Endothelial cell of umbilical vein (primary cell): ENCODE measurements around the gene GRID2. TPM values are rescaled to one million over a fixed set of nuclear protein-coding genes. Genes with fewer than 3 reads are reported as not detected.

Experiments used
- BruUV-seq: library from RNA; stranded (reverse); fragments of 400-500 nt; replicated peaks from 2 replicates; lab custom pipeline; 2021; lab: Mats Ljungman, UMichigan
- CTCF ChIA-PET: fragments of 300-600, 350-600 bp; sonication (Branson Sonifier 250); formaldehyde crosslinking; loops from one replicate; lab custom pipeline; 2021; ENCODE audit warnings: antibody characterized with exemption, inconsistent platforms; lab: Charles Lee
- POLR2A ChIA-PET: fragments of 300-600, 350-600 bp; sonication (Branson Sonifier 250); formaldehyde crosslinking; loops from one replicate; lab custom pipeline; 2021; ENCODE audit warnings: antibody characterized with exemption, inconsistent platforms; lab: Charles Lee
- DNase-seq: peaks from one replicate; pipeline ENCODE4 v3.0.0-alpha.2; 2011; ENCODE audit warnings: low read depth, low spot score
- FAIRE-seq: peaks from 2 replicates; lab custom pipeline; 2011; peaks lifted over from hg19 to GRCh38; lab: Jason Lieb, UNC
- H2AFZ ChIP-seq: 2 replicates; pipeline ENCODE4 v1.6.0; 2012; ENCODE audit warnings: low read depth, low read length, control low read depth, inconsistent platforms
- H3K27ac ChIP-seq: 2 replicates; pipeline ENCODE4 v1.5.1; 2011; ENCODE audit warnings: low read depth, mild to moderate bottlenecking, control low read depth, low read length, moderate library complexity; ENCODE audit not compliant: insufficient read depth
- H3K27me3 ChIP-seq, 2 experiments: 2 replicates each; pipeline versions ENCODE4 v1.6.0 to v1.6.1; 2011; ENCODE audit warnings: low read length in 2 of 2, mixed read lengths in 1 of 2; ENCODE audit not compliant: control insufficient read depth in 2 of 2, insufficient read depth in 2 of 2
- H3K36me3 ChIP-seq, 2 experiments: 2 replicates in 1 of 2; 3 replicates in 1 of 2; pipeline ENCODE4 v1.5.1; 2011; ENCODE audit warnings: low read length in 2 of 2, mild to moderate bottlenecking in 1 of 2, moderate library complexity in 1 of 2; ENCODE audit not compliant: control insufficient read depth in 2 of 2, insufficient read depth in 2 of 2; ENCODE audit errors: extremely low read depth in 1 of 2
- H3K4me1 ChIP-seq: 3 replicates; pipeline ENCODE4 v1.5.1; 2011; ENCODE audit warnings: mild to moderate bottlenecking, low read length; ENCODE audit not compliant: control insufficient read depth, insufficient read depth; ENCODE audit errors: extremely low read depth
- H3K4me2 ChIP-seq: 2 replicates; pipeline ENCODE4 v1.6.1; 2011; ENCODE audit warnings: low read length, control low read depth, mixed read lengths; ENCODE audit not compliant: insufficient read depth
- H3K4me3 ChIP-seq, 3 experiments: fragments of 200-600 bp in 1 of 3; sonication (generic), shearing (Covaris generic) in 1 of 3; replicated peaks in 1 of 3; 2 replicates each; pipeline ENCODE4 v1.5.1; 2011 to 2016; ENCODE audit warnings: control low read depth in 3 of 3, low read length in 3 of 3, mild to moderate bottlenecking in 2 of 3, inconsistent platforms in 1 of 3, low read depth in 1 of 3, moderate library complexity in 1 of 3; ENCODE audit not compliant: insufficient read depth in 1 of 3
- H3K79me2 ChIP-seq: 2 replicates; pipeline ENCODE4 v1.6.0; 2012; ENCODE audit warnings: low read length, inconsistent platforms; ENCODE audit not compliant: control insufficient read depth, insufficient read depth
- H3K9ac ChIP-seq: replicated peaks from 2 replicates; pipeline ENCODE3; 2011; ENCODE audit warnings: low read length, control low read depth; ENCODE audit not compliant: insufficient read depth; ENCODE audit errors: extremely low read depth
- H3K9me1 ChIP-seq: replicated peaks from 3 replicates; pipeline ENCODE4 v1.6.0; 2011; ENCODE audit warnings: mild to moderate bottlenecking, low read length; ENCODE audit not compliant: control insufficient read depth, insufficient read depth; ENCODE audit errors: extremely low read depth
- H3K9me3 ChIP-seq: replicated peaks from 2 replicates; pipeline ENCODE4 v1.5.1; 2012; ENCODE audit warnings: low read length, inconsistent platforms; ENCODE audit not compliant: control insufficient read depth, insufficient read depth
- H4K20me1 ChIP-seq: replicated peaks from 2 replicates; pipeline ENCODE3; 2011; ENCODE audit warnings: mild to moderate bottlenecking, low read length; ENCODE audit not compliant: control insufficient read depth, insufficient read depth; ENCODE audit errors: extremely low read depth
- EZH2 ChIP-seq: IDR thresholded peaks from 2 replicates; pipeline ENCODE4 v1.6.1; 2012; ENCODE audit warnings: borderline replicate concordance, low read depth, mild to moderate bottlenecking, moderate library complexity, low read length, inconsistent platforms; ENCODE audit not compliant: severe bottlenecking
- GATA2 ChIP-seq: IDR thresholded peaks from 2 replicates; pipeline ENCODE4 v1.7.0; 2011; ENCODE audit warnings: low read depth, mild to moderate bottlenecking, moderate library complexity, mixed read lengths, low read length; ENCODE audit not compliant: insufficient read length, insufficient read depth
- JUN ChIP-seq: IDR thresholded peaks from 2 replicates; pipeline ENCODE4 v1.6.1; 2011; ENCODE audit warnings: borderline replicate concordance, low read depth; ENCODE audit not compliant: insufficient read length, insufficient read depth
- dilution Hi-C: fragments of 300-500 bp; cut with MboI; formaldehyde crosslinking; loops from one replicate; pipeline ENCODE4 v1.15.0; 2019; ENCODE audit warnings: low sequenced_read_pairs; ENCODE audit not compliant: extremely low pct_ligation_motif_present
- intact Hi-C: fragments of 100-400 bp; cut with micrococcal nuclease; formaldehyde crosslinking; loops from one replicate; pipeline ENCODE4 v1.10.0; 2022
- polyA plus RNA-seq, 4 experiments: library from polyadenylated mRNA; depleted of rRNA in 3 of 4; stranded (reverse) in 3 of 4; unstranded in 1 of 4; fragments of >200 nt; gene quantifications; 2 replicates each; pipeline versions ENCODE4 v1.2.1 to v1.2.3, GENCODE V29; 2011 to 2012; ENCODE audit warnings: missing spikeins in 1 of 4
- total RNA-seq: library from RNA; stranded (reverse); gene quantifications from 2 replicates; pipeline ENCODE4 v1.2.3, GENCODE V29; 2021
- TF ChIP-seq, protein P1 (sequence below): IDR thresholded peaks from 2 replicates; pipeline ENCODE4 v1.6.1; 2011; ENCODE audit not compliant: insufficient read depth, insufficient read length

GRID2 gene
- total and polyA plus RNA-seq, 2 donors (not counting 3 experiments of a cell fraction or from before 2014, with no cell fraction given) = not detected

GRCh38 chr4:93342738-93343137 is 1039.0 kb downstream of the GRID2 start:
- TF ChIP-seq GATA2 (no peak), JUN (no peak)
- H4K20me1 ChIP-seq = no peaks in the 10 kb centered on the region
- H3K4me1 ChIP-seq = no peaks in the 10 kb centered on the region
- no peak overlapping the region for H3K4me3 ChIP-seq
- no peak overlapping the region for H3K9ac ChIP-seq
- H3K27ac ChIP-seq = no peak overlapping the region
- H3K27me3 ChIP-seq = no peaks in the 10 kb centered on the region
- no peak overlapping the region for H3K4me2 ChIP-seq
- H3K36me3 ChIP-seq = no peaks in the 10 kb centered on the region
- H3K9me1 ChIP-seq = no peaks in the 10 kb centered on the region
- H3K9me3 ChIP-seq = no peaks in the 10 kb centered on the region
- FAIRE-seq (no peak), DNase-seq (no peak)
- ChIA-PET POLR2A (no interaction called here), CTCF (no interaction called here)
- H3K79me2 ChIP-seq = no peaks in the 10 kb centered on the region
- no peak overlapping the region for H2AFZ ChIP-seq
- no TSS peak for BruUV-seq
- dilution Hi-C loops = no loop called here
- intact Hi-C loops = no loop called here

- no peak overlapping the region for H3K4me2 ChIP-seq
- FAIRE-seq (no peak), DNase-seq (no peak)
- TF ChIP-seq EZH2 = no peak
- TF ChIP-seq, protein P1, sequence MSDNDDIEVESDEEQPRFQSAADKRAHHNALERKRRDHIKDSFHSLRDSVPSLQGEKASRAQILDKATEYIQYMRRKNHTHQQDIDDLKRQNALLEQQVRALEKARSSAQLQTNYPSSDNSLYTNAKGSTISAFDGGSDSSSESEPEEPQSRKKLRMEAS = no peak
- intact Hi-C loops (no loop called here), dilution Hi-C loops (no loop called here)
- H4K20me1 ChIP-seq = no peaks in the 10 kb centered on the region
- no peaks in the 10 kb centered on the region for H3K9me1 ChIP-seq
- no peak overlapping the region for H3K27ac ChIP-seq
- no peaks in the 10 kb centered on the region for H3K36me3 ChIP-seq
- H3K79me2 ChIP-seq = no peaks in the 10 kb centered on the region
- no TSS peak for BruUV-seq
- ChIA-PET CTCF (no interaction called here), POLR2A (no interaction called here)
- H3K9ac ChIP-seq = no peak overlapping the region
- H3K27me3 ChIP-seq = no peaks in the 10 kb centered on the region
- no peaks in the 10 kb centered on the region for H3K4me1 ChIP-seq
- no peak overlapping the region for H3K4me3 ChIP-seq
- H2AFZ ChIP-seq = no peak overlapping the region
- H3K9me3 ChIP-seq = no peaks in the 10 kb centered on the region
Measured at GRCh38 chr4:93346840-93347239, 1043.1 kb downstream of the GRID2 start.
